ENCODE measurements around the gene FAM53B.

Gene FAM53B

GRCh38 chr10:124677749-124678556 lies 66.2 kb downstream of the FAM53B start:
- peak; percentile 74 for DNase-seq (ENCODE audit: low spot score)

- DNase-seq (ENCODE audit: low spot score), result peak; percentile 70
Observed at GRCh38 chr10:124677293-124677699, 66.9 kb downstream of the FAM53B start.

DNA sequence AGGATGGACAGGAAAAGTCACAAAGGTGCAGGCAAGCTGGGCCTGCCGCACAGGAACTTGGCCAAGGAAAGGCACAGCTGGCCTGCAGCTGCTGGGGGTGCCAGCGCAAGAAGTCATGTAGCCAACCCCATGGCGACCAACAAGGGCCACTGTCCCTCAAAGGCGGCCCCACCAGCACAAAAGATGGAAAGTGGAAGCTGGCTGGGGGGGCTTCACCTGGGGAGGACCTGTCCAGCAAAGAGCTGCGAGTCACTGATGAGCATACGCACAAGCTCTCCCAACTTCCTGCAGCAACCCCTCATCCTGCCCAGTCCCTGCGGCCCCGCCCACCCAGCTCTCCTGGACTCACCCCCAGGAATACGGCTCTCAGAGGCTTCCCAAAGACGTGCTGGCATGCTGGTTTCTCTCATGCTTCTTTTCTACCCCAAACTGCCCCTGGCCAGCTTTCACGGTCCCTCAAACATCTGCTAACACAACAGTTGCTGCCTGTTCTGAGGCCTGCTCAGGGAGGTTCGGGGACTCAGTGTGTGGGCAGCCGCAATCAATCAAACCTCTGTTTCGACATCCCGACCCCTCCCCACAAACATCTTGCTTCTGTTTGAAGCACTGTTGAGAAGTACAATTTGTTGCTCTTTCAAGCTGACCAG lies 67.6 kb downstream of the FAM53B start:
- no peak for DNase-seq (ENCODE audit: low spot score)

GRCh38 chr10:124675824-124676223 lies 68.4 kb downstream of the FAM53B start:
- DNase-seq (ENCODE audit: low spot score), result no peak

DNA sequence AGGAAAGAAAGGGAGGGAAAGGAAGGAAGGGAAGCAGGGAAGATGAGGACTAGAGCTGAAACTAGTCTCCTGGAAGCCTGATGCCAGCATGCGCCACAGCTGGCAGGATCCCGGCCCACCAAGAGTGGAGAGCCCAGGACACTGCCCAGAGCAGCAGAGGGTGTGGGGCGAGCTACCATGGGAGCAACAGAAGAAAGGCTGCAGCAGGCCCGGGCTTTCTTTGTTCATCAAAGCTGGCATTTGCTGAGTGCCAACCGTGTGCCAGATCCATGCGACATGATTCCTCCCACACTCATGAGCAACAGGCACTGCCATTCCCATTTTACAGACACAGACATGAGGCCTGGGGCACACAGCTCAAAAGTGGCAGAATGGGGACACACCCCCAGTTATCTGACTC lies 68.9 kb downstream of the FAM53B start:
- DNase-seq (ENCODE audit: low spot score), result no peak

- DNase-seq (ENCODE audit: low spot score), result no peak
Observed at GRCh38 chr10:124674768-124675222, 69.4 kb downstream of the FAM53B start.

GRCh38 chr10:124672181-124672638 lies 72.0 kb downstream of the FAM53B start:
- peak; percentile 26 for DNase-seq (ENCODE audit: low spot score)

DNA sequence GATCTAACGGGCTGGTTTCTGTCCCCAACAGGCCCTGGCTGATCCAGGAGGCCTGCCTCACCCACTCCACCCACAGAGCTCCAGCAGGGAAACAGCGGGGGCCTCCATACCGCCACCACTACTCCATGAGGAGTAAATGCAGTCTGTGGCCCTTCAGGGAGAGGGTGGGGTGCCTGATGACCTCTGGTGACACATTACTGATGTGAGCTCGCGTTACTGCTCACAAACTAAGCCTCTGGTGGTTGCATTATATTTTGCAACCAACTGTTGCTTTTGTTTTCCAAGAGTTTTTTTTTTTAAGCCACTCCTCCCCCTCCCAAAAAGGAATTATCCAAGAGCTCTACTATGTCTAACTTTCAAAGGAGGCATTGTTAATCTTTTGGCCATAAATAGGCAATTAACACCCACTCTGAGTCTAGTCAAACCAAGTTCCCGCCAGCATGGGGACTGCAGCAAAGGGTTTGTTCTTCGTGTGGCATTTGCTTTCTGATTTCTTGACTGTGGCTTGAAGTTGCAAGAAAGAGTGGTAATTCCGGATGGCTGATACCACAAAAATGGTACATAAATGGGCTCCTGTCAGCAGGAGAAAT lies 72.6 kb downstream of the FAM53B start:
- DNase-seq (ENCODE audit: low spot score), result peak; percentile 88

- DNase-seq (ENCODE audit: low spot score), result no peak
Observed at GRCh38 chr10:124670849-124671248, 73.3 kb downstream of the FAM53B start.

GRCh38 chr10:124669824-124670654 lies 74.1 kb downstream of the FAM53B start:
- DNase-seq (ENCODE audit: low spot score), result no peak

GRCh38 chr10:124669141-124669823 lies 74.9 kb downstream of the FAM53B start:
- DNase-seq (ENCODE audit: low spot score), result no peak

DNA sequence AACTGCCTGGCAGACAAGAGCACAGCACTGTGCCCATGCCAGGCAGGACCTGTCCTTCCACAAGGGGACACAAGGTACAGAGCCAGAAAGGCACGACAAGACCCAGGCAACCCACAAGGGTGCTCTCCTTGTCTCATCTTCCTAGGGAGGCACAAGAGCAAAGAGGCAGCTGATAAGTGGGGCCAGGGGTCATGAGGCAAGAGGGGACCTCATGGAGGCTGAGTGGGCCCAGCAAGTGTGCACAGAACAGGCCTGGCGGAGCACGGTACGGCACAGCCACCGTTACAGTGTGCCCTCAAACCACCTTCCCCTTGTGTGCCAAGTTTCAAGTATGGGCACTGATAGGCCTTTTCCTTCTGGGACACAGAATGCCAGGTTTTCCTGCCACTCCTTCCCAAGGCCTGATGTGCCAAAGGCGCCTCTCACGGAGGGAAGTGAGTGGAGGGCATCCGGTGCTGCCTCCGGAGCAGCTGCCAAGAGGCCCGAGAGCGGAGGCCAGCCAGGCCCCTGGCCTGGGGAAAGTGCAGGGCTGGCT lies 75.6 kb downstream of the FAM53B start:
- DNase-seq (ENCODE audit: low spot score), result no peak

DNA sequence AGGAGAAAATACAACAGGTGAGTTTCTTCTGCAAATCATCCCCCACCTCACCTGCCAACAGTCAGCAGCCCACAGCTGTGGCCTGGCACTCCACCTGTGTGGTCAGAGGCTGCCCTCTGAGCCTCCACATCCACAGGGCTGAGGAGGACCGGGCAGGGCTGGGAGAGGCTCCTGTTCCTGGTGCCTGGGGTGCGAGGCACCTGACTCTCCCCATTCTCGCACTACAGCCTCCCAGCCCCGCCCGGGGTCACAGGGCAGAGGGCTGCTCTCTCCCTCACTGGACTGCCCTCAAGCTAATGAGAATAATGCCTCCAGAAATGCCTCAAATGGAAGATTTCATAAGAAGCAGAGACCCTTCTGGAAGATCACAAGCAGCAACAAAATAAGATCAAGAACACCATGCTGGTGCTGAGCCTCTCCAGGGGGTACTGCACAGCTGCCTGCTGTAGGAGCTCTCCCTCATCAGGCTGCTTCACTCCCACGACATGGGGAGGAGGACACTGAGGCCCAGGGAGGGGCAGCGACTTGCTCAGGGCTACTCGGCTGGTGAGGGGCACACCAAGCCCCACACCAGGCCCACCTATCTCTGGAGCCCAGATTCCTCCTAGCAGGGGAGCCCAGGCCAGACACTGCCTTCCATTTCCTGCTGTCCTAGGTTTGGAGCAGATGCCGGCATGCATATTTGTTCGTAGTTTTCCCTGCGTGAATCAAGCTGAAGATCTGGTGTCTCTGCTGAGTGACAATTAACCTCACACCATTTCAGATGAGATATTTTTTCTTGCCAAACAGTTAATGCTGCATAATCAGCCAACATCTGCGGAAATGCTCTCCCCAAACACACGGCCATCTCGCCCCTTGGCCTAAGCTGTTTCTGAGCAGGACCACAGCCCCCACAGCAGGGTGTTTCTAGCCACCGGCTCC lies 76.5 kb downstream of the FAM53B start:
- no peak for DNase-seq (ENCODE audit: low spot score)

- DNase-seq (ENCODE audit: low spot score), result no peak
Observed at GRCh38 chr10:124666494-124666893, 77.7 kb downstream of the FAM53B start.

DNA sequence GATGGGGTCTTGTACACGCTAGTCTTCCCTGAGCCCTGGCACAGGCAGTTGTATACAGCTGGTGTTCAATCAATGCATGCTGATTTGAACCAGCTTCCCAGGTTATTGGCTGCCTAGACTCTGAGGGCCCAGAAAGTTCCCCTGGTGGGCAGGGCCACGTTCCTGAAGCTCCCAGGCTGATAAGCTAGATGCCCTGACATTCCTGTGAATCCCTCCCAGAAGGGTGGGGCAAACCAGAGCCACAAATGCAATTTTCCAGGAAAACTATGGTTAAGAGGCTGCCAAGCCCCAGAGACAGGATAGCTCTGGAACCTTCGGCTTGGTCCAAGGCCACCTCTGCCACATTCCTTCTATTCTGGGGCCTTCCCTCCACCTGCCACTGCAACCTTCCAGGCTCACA lies 78.2 kb downstream of the FAM53B start:
- no peak for DNase-seq (ENCODE audit: low spot score)

- no peak for DNase-seq (ENCODE audit: low spot score)
Observed at GRCh38 chr10:124665558-124665957, 78.6 kb downstream of the FAM53B start.

DNA sequence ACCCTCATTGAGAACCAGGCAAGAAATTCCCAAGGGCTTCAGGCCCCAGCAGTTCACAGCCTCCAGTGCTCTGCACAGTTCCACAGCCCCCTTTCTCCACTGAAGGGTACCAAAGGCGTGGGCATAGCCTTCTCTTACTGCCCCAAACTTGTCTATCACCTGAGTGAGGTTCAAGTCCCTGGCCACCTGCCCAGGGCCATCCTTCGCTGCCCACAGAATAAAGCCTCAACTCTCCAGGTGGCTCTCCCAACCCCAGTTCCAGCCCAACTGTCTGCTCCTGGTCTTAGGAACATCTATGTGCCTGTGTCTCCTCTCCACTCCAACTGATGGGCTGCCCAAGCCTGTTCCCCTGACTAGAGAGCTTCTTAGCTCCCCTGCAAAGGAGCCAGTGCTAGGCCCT lies 79.1 kb downstream of the FAM53B start:
- DNase-seq (ENCODE audit: low spot score), result no peak

- DNase-seq (ENCODE audit: low spot score), result no peak
Observed at GRCh38 chr10:124663766-124664360, 80.3 kb downstream of the FAM53B start.

GRCh38 chr10:124663228-124663627 lies 81.0 kb downstream of the FAM53B start:
- DNase-seq (ENCODE audit: low spot score), result no peak

All from AG08395 (cell line).